GM23338 (cell line): ENCODE measurements around the gene DAB1. TPM values are rescaled to one million over a fixed set of nuclear protein-coding genes. Genes with fewer than 3 reads are reported as not detected.

Source experiments
- ATAC-seq: fragments of 200-7000 bp; cut with Tn5 transposase; 3 replicates; pipeline ENCODE4 v1.9.1; 2020
- DNase-seq: peaks from one replicate; pipeline ENCODE4 v3.0.0-alpha.2; 2015; ENCODE audit warnings: low spot score
- H2AFZ ChIP-seq: fragments of 200-600 bp; sonication (generic); 2 replicates; pipeline ENCODE4 v1.8.0; 2016; ENCODE audit warnings: antibody characterized with exemption, mild to moderate bottlenecking, moderate library complexity
- H3F3A ChIP-seq: fragments of 200-600 bp; sonication (generic); replicated peaks from 2 replicates; pipeline ENCODE4 v1.8.0; 2017; ENCODE audit warnings: antibody characterized with exemption, mixed run types, low read depth
- H3K27ac ChIP-seq: fragments of 200-600 bp; sonication (generic); 2 replicates; pipeline ENCODE4 v1.6.1; 2016; ENCODE audit warnings: low read depth
- H3K27me3 ChIP-seq: fragments of 200-600 bp; sonication (generic); 2 replicates; pipeline ENCODE4 v1.8.0; 2016; ENCODE audit warnings: mild to moderate bottlenecking, mixed run types, moderate library complexity; ENCODE audit not compliant: insufficient read depth
- H3K36me3 ChIP-seq: fragments of 200-600 bp; sonication (generic); 2 replicates; pipeline ENCODE4 v1.8.0; 2016; ENCODE audit warnings: mild to moderate bottlenecking; ENCODE audit not compliant: insufficient read depth
- H3K4me1 ChIP-seq: fragments of 200-600 bp; sonication (generic); 2 replicates; pipeline ENCODE4 v1.8.0; 2016; ENCODE audit warnings: mild to moderate bottlenecking, moderate library complexity; ENCODE audit not compliant: insufficient read depth
- H3K4me2 ChIP-seq: fragments of 200-600 bp; sonication (generic); 2 replicates; pipeline ENCODE4 v1.7.1; 2017; ENCODE audit warnings: mixed run types
- H3K4me3 ChIP-seq: fragments of 200-600 bp; sonication (generic); 2 replicates; pipeline ENCODE4 v1.6.1; 2016; ENCODE audit warnings: mixed run types
- H3K79me2 ChIP-seq: fragments of 200-600 bp; sonication (generic); replicated peaks from 2 replicates; pipeline ENCODE4 v1.8.0; 2017; ENCODE audit warnings: mild to moderate bottlenecking; ENCODE audit not compliant: insufficient read depth
- H3K9me2 ChIP-seq: fragments of 200-600 bp; sonication (generic); 2 replicates; pipeline ENCODE4 v1.8.0; 2017; ENCODE audit not compliant: insufficient read depth
- H4K20me1 ChIP-seq: fragments of 200-600 bp; sonication (generic); replicated peaks from 2 replicates; pipeline ENCODE4 v1.8.0; 2017; ENCODE audit warnings: mild to moderate bottlenecking; ENCODE audit not compliant: insufficient read depth
- H3K27ac Mint-ChIP-seq: 2 replicates; pipeline ENCODE4 v1.8.0; 2020; ENCODE audit warnings: inconsistent platforms, mild to moderate bottlenecking, moderate library complexity, mixed read lengths
- H3K27me3 Mint-ChIP-seq: 3 replicates; pipeline ENCODE4 v1.8.0; 2022; ENCODE audit warnings: low read depth, mild to moderate bottlenecking, moderate library complexity, mixed read lengths, inconsistent platforms; ENCODE audit not compliant: insufficient read depth, poor library complexity
- H3K36me3 Mint-ChIP-seq: 3 replicates; pipeline ENCODE4 v1.8.0; 2021; ENCODE audit warnings: low read depth, mild to moderate bottlenecking, inconsistent platforms, moderate library complexity, mixed read lengths
- H3K4me1 Mint-ChIP-seq: 3 replicates; pipeline ENCODE4 v1.8.0; 2020; ENCODE audit warnings: mild to moderate bottlenecking, inconsistent platforms, mixed read lengths
- H3K4me3 Mint-ChIP-seq: 3 replicates; pipeline ENCODE4 v1.8.0; 2021; ENCODE audit warnings: moderate library complexity, mild to moderate bottlenecking, inconsistent platforms, mixed read lengths
- H3K9me3 Mint-ChIP-seq: 3 replicates; pipeline ENCODE4 v1.8.0; 2020; ENCODE audit warnings: moderate library complexity, mild to moderate bottlenecking, inconsistent platforms, mixed read lengths
- EZH2phosphoT487 ChIP-seq: fragments of 200-600 bp; sonication (generic); IDR thresholded peaks from one replicate; pipeline ENCODE4 v1.8.1; 2018; ENCODE audit warnings: antibody characterized with exemption; ENCODE audit not compliant: unreplicated experiment
- STAT1 ChIP-seq: IDR thresholded peaks from one replicate; pipeline ENCODE4 v1.6.1; 2016; ENCODE audit warnings: antibody characterized with exemption; ENCODE audit not compliant: unreplicated experiment
- ZNF114 ChIP-seq: fragments of 250-450 bp; sonication (Bioruptor Pico); IDR thresholded peaks from 2 replicates; pipeline ENCODE4 v1.5.0; 2020; ENCODE audit warnings: mild to moderate bottlenecking, moderate library complexity
- ZNF331 ChIP-seq: fragments of 250-450 bp; sonication (Bioruptor Pico); IDR thresholded peaks from 2 replicates; pipeline ENCODE4 v1.5.0; 2020; ENCODE audit warnings: low read depth, mild to moderate bottlenecking, moderate library complexity
- polyA plus RNA-seq: library from polyadenylated mRNA; unstranded; fragments of >200 nt; fragmentation: Nextera tagmentation; extraction: Ambion mirVana; gene quantifications from 2 replicates; pipeline ENCODE4 v1.2.1, GENCODE V29; 2016
- total RNA-seq: library from RNA; depleted of rRNA; stranded (reverse); fragments of >200 nt; shearing (Covaris generic); gene quantifications from 2 replicates; pipeline ENCODE4 v1.2.3, GENCODE V29; 2014
- TF ChIP-seq, protein P1 (sequence below): IDR thresholded peaks from one replicate; pipeline ENCODE4 v1.6.1; 2018; ENCODE audit warnings: antibody characterized with exemption; ENCODE audit not compliant: unreplicated experiment
- TF ChIP-seq, protein P2 (sequence below), 2 experiments: fragments of 200-600 bp in 1 of 2; sonication (generic) in 1 of 2; conservative IDR thresholded peaks; 2 replicates each; pipeline versions ENCODE4 v1.5.1 to v1.6.1; 2016 to 2017; ENCODE audit warnings: antibody characterized with exemption in 2 of 2, low read depth in 2 of 2, mild to moderate bottlenecking in 2 of 2, moderate library complexity in 1 of 2
- TF ChIP-seq, protein P3 (sequence below): fragments of 250-450 bp; sonication (Bioruptor Pico); IDR thresholded peaks from 2 replicates; pipeline ENCODE4 v1.5.0; 2020; ENCODE audit warnings: mild to moderate bottlenecking, moderate library complexity

DAB1 gene
- total and polyA plus RNA-seq, 2 experiments from 2014 or later, result 12.8 to 14.5 TPM

DNA sequence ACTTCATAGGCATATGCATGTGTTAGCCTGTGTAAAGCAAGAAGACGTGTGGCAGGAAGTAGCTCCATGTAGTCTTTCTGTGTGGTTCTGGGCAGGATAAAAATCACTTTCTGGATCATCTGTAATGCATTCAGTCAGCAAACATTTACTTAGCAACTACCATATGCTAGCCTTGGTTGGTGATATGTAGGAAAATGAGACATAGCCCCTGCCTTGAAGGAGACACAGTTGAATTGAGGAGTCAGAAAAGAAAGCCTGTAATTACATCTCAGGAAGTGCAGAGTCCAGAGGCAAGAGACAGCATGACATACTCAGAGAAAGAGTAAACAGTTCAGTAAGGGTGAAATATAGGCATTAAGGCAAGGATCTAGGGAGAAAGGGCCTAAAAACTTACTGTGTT lies 38.5 kb downstream of the DAB1 start:
- Mint-ChIP-seq H3K36me3 (no peaks in the 10 kb centered on the region), H3K9me3 (no peaks in the 10 kb centered on the region), H3K27ac (no peak overlapping the region), H3K27me3 (peaks cover 2% of the 10 kb centered on the region), H3K4me3 (no peak overlapping the region), H3K4me1 (peaks cover 21% of the 10 kb centered on the region)
- Histone ChIP-seq H3K79me2 (peaks cover 33% of the 10 kb centered on the region), H3K27ac (no peak overlapping the region), H3K4me1 (no peaks in the 10 kb centered on the region), H3F3A (no peaks in the 10 kb centered on the region), H4K20me1 (peaks cover 7% of the 10 kb centered on the region; the same call in 1 of the 2 replicates), H2AFZ (no peak overlapping the region), H3K36me3 (no peaks in the 10 kb centered on the region), H3K4me2 (no peak overlapping the region), H3K4me3 (no peak overlapping the region), H3K27me3 (no peaks in the 10 kb centered on the region), H3K9me2 (no peaks in the 10 kb centered on the region)
- DNase-seq, result no peak
- TF ChIP-seq STAT1 (no peak), EZH2phosphoT487 (no peak), ZNF331 (no peak), ZNF114 (CRISPR knock-in tag) (no peak)
- TF ChIP-seq, protein P1, sequence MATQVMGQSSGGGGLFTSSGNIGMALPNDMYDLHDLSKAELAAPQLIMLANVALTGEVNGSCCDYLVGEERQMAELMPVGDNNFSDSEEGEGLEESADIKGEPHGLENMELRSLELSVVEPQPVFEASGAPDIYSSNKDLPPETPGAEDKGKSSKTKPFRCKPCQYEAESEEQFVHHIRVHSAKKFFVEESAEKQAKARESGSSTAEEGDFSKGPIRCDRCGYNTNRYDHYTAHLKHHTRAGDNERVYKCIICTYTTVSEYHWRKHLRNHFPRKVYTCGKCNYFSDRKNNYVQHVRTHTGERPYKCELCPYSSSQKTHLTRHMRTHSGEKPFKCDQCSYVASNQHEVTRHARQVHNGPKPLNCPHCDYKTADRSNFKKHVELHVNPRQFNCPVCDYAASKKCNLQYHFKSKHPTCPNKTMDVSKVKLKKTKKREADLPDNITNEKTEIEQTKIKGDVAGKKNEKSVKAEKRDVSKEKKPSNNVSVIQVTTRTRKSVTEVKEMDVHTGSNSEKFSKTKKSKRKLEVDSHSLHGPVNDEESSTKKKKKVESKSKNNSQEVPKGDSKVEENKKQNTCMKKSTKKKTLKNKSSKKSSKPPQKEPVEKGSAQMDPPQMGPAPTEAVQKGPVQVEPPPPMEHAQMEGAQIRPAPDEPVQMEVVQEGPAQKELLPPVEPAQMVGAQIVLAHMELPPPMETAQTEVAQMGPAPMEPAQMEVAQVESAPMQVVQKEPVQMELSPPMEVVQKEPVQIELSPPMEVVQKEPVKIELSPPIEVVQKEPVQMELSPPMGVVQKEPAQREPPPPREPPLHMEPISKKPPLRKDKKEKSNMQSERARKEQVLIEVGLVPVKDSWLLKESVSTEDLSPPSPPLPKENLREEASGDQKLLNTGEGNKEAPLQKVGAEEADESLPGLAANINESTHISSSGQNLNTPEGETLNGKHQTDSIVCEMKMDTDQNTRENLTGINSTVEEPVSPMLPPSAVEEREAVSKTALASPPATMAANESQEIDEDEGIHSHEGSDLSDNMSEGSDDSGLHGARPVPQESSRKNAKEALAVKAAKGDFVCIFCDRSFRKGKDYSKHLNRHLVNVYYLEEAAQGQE, result no peak
- TF ChIP-seq, protein P2, sequence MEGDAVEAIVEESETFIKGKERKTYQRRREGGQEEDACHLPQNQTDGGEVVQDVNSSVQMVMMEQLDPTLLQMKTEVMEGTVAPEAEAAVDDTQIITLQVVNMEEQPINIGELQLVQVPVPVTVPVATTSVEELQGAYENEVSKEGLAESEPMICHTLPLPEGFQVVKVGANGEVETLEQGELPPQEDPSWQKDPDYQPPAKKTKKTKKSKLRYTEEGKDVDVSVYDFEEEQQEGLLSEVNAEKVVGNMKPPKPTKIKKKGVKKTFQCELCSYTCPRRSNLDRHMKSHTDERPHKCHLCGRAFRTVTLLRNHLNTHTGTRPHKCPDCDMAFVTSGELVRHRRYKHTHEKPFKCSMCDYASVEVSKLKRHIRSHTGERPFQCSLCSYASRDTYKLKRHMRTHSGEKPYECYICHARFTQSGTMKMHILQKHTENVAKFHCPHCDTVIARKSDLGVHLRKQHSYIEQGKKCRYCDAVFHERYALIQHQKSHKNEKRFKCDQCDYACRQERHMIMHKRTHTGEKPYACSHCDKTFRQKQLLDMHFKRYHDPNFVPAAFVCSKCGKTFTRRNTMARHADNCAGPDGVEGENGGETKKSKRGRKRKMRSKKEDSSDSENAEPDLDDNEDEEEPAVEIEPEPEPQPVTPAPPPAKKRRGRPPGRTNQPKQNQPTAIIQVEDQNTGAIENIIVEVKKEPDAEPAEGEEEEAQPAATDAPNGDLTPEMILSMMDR (conservative IDR thresholded peaks at IDR 0.05; ENCODE audit: low read depth in 2 of 2), result no peak
- TF ChIP-seq, protein P3, sequence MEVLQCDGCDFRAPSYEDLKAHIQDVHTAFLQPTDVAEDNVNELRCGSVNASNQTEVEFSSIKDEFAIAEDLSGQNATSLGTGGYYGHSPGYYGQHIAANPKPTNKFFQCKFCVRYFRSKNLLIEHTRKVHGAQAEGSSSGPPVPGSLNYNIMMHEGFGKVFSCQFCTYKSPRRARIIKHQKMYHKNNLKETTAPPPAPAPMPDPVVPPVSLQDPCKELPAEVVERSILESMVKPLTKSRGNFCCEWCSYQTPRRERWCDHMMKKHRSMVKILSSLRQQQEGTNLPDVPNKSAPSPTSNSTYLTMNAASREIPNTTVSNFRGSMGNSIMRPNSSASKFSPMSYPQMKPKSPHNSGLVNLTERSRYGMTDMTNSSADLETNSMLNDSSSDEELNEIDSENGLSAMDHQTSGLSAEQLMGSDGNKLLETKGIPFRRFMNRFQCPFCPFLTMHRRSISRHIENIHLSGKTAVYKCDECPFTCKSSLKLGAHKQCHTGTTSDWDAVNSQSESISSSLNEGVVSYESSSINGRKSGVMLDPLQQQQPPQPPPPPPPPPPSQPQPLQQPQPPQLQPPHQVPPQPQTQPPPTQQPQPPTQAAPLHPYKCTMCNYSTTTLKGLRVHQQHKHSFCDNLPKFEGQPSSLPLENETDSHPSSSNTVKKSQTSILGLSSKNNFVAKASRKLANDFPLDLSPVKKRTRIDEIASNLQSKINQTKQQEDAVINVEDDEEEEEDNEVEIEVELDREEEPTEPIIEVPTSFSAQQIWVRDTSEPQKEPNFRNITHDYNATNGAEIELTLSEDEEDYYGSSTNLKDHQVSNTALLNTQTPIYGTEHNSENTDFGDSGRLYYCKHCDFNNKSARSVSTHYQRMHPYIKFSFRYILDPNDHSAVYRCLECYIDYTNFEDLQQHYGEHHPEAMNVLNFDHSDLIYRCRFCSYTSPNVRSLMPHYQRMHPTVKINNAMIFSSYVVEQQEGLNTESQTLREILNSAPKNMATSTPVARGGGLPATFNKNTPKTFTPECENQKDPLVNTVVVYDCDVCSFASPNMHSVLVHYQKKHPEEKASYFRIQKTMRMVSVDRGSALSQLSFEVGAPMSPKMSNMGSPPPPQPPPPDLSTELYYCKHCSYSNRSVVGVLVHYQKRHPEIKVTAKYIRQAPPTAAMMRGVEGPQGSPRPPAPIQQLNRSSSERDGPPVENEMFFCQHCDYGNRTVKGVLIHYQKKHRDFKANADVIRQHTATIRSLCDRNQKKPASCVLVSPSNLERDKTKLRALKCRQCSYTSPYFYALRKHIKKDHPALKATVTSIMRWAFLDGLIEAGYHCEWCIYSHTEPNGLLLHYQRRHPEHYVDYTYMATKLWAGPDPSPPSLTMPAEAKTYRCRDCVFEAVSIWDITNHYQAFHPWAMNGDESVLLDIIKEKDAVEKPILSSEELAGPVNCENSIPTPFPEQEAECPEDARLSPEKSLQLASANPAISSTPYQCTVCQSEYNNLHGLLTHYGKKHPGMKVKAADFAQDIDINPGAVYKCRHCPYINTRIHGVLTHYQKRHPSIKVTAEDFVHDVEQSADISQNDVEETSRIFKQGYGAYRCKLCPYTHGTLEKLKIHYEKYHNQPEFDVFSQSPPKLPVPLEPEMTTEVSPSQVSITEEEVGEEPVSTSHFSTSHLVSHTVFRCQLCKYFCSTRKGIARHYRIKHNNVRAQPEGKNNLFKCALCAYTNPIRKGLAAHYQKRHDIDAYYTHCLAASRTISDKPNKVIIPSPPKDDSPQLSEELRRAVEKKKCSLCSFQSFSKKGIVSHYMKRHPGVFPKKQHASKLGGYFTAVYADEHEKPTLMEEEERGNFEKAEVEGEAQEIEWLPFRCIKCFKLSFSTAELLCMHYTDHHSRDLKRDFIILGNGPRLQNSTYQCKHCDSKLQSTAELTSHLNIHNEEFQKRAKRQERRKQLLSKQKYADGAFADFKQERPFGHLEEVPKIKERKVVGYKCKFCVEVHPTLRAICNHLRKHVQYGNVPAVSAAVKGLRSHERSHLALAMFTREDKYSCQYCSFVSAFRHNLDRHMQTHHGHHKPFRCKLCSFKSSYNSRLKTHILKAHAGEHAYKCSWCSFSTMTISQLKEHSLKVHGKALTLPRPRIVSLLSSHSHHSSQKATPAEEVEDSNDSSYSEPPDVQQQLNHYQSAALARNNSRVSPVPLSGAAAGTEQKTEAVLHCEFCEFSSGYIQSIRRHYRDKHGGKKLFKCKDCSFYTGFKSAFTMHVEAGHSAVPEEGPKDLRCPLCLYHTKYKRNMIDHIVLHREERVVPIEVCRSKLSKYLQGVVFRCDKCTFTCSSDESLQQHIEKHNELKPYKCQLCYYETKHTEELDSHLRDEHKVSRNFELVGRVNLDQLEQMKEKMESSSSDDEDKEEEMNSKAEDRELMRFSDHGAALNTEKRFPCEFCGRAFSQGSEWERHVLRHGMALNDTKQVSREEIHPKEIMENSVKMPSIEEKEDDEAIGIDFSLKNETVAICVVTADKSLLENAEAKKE, result no peak
- no peak for ATAC-seq
